Gastroesophageal sphincter (tissue), 4 donors: ENCODE data around the gene FAM98A. TPM values are rescaled to one million over a fixed set of nuclear protein-coding genes. Genes with fewer than 3 reads are reported as not detected.

Source experiments
- ATAC-seq: fragments of 150-250 bp; one replicate; pipeline ENCODE4 v1.9.1; 2016; ENCODE audit warnings: mild to moderate bottlenecking, moderate library complexity
- H3K27ac ChIP-seq, 4 donors: fragments of 200-600 bp; sonication (generic) in 3 of 4; 1 replicate in 3 of 4; 2 replicates in 1 of 4; pipeline ENCODE4 v1.5.1; 2016 to 2019
- H3K27me3 ChIP-seq: fragments of 200-600 bp; sonication (generic); one replicate; pipeline ENCODE4 v1.5.1; 2019
- H3K36me3 ChIP-seq, 2 donors: fragments of 200-600 bp; sonication (generic); one replicate each; pipeline ENCODE4 v1.5.1; 2019; ENCODE audit warnings: control low read depth in 1 of 2
- H3K4me1 ChIP-seq, 3 donors: fragments of 200-600 bp; sonication (generic); 1 replicate in 2 of 3; 2 replicates in 1 of 3; pipeline ENCODE4 v1.5.1; 2016 to 2019; ENCODE audit warnings: control low read depth in 2 of 3
- H3K4me3 ChIP-seq, 2 donors: fragments of 200-600 bp; sonication (generic); one replicate each; pipeline ENCODE4 v1.5.1; 2019; ENCODE audit warnings: mild to moderate bottlenecking in 1 of 2, moderate library complexity in 1 of 2
- H3K9me3 ChIP-seq, 3 donors: fragments of 200-600 bp; sonication (generic); one replicate each; pipeline ENCODE4 v1.5.1; 2017 to 2019; ENCODE audit warnings: control low read depth in 2 of 3
- CTCF ChIP-seq, 4 experiments: fragments of 200-600 bp in 2 of 4; fragments of 450-650 bp in 2 of 4; sonication (generic) in 1 of 4; IDR thresholded peaks; one replicate each; pipeline ENCODE4 v1.5.1; 2017 to 2019; ENCODE audit warnings: antibody characterized with exemption in 4 of 4, mild to moderate bottlenecking in 2 of 4, moderate library complexity in 2 of 4
- EP300 ChIP-seq: sonication (generic); formaldehyde crosslinking; IDR thresholded peaks from one replicate; pipeline ENCODE4 v1.6.1; 2017; ENCODE audit warnings: antibody characterized with exemption, mild to moderate bottlenecking
- POLR2A ChIP-seq, 2 donors: fragments of 450-650 bp; IDR thresholded peaks; one replicate each; pipeline ENCODE4 v1.6.1; 2017; ENCODE audit warnings: antibody characterized with exemption in 2 of 2, mild to moderate bottlenecking in 2 of 2, moderate library complexity in 1 of 2
- POLR2AphosphoS5 ChIP-seq: sonication (generic); formaldehyde crosslinking; IDR thresholded peaks from one replicate; pipeline ENCODE4 v1.6.1; 2017; ENCODE audit warnings: antibody characterized with exemption
- WGBS, 2 donors: methylation state at CpG; one replicate each; pipeline ENCODE4 v1.1.5; 2018; ENCODE audit warnings: low coverage in 1 of 2; 5-methylcytosine and 5-hydroxymethylcytosine counted together
- total RNA-seq, 4 donors: library from RNA; depleted of rRNA; stranded (reverse); fragments of >200 nt; gene quantifications; one replicate each; pipeline ENCODE4 v1.1.0, GENCODE V29; 2016

FAM98A gene
- total RNA-seq, 4 donors from 2014 or later = 27.8 to 54.8 (median 43.1) TPM

- H3K36me3 ChIP-seq = no peaks in the 10 kb centered on the region
- no peak overlapping the region for H3K27ac ChIP-seq
- TF ChIP-seq EP300 = no peak
- no peak for TF ChIP-seq POLR2A (IDR thresholded peaks at IDR 0.05)
- TF ChIP-seq CTCF (IDR thresholded peaks at IDR 0.05) = no peak
- no peak for TF ChIP-seq POLR2AphosphoS5
- H3K4me3 ChIP-seq = no peak overlapping the region
- ATAC-seq = no peak
- H3K9me3 ChIP-seq = no peaks in the 10 kb centered on the region
- no peaks in the 10 kb centered on the region for H3K27me3 ChIP-seq
- WGBS, 2 donors = 69 to 89% methylated on average over 2 of the region's 2 CpGs
- H3K4me1 ChIP-seq = peaks cover 0 to 9% (median 0%) of the 10 kb centered on the region in 3 donors
Measured at GRCh38 chr2:33570681-33571080, 28.4 kb downstream of the FAM98A start.

- TF ChIP-seq POLR2A (IDR thresholded peaks at IDR 0.05) (no peak), EP300 (no peak), POLR2AphosphoS5 (no peak), CTCF (IDR thresholded peaks at IDR 0.05) (no peak)
- no peak overlapping the region for H3K27ac ChIP-seq
Measured at GRCh38 chr2:33561872-33562271, 37.2 kb downstream of the FAM98A start.

GRCh38 chr2:33560017-33560416, 39.1 kb downstream of the FAM98A start:
- peaks cover 0 to 13% of the 10 kb centered on the region in 2 donors for H3K36me3 ChIP-seq
- no peaks in the 10 kb centered on the region for H3K27me3 ChIP-seq
- H3K4me1 ChIP-seq = no peaks in the 10 kb centered on the region
- H3K4me3 ChIP-seq = no peak overlapping the region
- H3K9me3 ChIP-seq = no peaks in the 10 kb centered on the region
- 46 to 60% methylated on average over 2 of the region's 2 CpGs for WGBS, 2 donors
- H3K27ac ChIP-seq = no peak overlapping the region
- ATAC-seq = no peak
- TF ChIP-seq POLR2AphosphoS5 (no peak), POLR2A (IDR thresholded peaks at IDR 0.05) (no peak), EP300 (no peak), CTCF (IDR thresholded peaks at IDR 0.05) (no peak)

More at GRCh38 chr2:33561872-33562271, 37.2 kb downstream of the FAM98A start:
- H3K9me3 ChIP-seq = no peaks in the 10 kb centered on the region
- no peaks in the 10 kb centered on the region for H3K4me1 ChIP-seq
- no peak overlapping the region for H3K4me3 ChIP-seq
- no peak for ATAC-seq
- H3K36me3 ChIP-seq = peaks cover 0 to 13% of the 10 kb centered on the region in 2 donors
- no peaks in the 10 kb centered on the region for H3K27me3 ChIP-seq

- H3K4me3 ChIP-seq = no peak overlapping the region
- H3K27me3 ChIP-seq = no peaks in the 10 kb centered on the region
- no peaks in the 10 kb centered on the region for H3K9me3 ChIP-seq
- H3K36me3 ChIP-seq = peaks cover 0 to 13% of the 10 kb centered on the region in 2 donors
- TF ChIP-seq POLR2AphosphoS5 (no peak), CTCF (IDR thresholded peaks at IDR 0.05) (no peak), POLR2A (IDR thresholded peaks at IDR 0.05) (no peak), EP300 (no peak)
- no peak for ATAC-seq
- WGBS, 2 donors = 71 to 90% methylated on average over 1 to 3 of the region's 3 CpGs
- no peak overlapping the region for H3K27ac ChIP-seq
- no peaks in the 10 kb centered on the region for H3K4me1 ChIP-seq
Measured at GRCh38 chr2:33559328-33559727, 39.8 kb downstream of the FAM98A start.

GRCh38 chr2:33555681-33556080, 43.4 kb downstream of the FAM98A start:
- TF ChIP-seq POLR2AphosphoS5 = no peak
- H3K27ac ChIP-seq = peak overlapping the region in 1 of 4 donors; percentile 41
- H3K27me3 ChIP-seq = no peaks in the 10 kb centered on the region
- peaks cover 0 to 6% of the 10 kb centered on the region in 2 donors for H3K36me3 ChIP-seq
- no peaks in the 10 kb centered on the region for H3K9me3 ChIP-seq
- 85 to 93% methylated on average over 3 of the region's 3 CpGs for WGBS, 2 donors
- no peaks in the 10 kb centered on the region for H3K4me1 ChIP-seq
- no peak for ATAC-seq
- H3K4me3 ChIP-seq = no peak overlapping the region
